Fibroblast of lung (primary cell): ENCODE data around the gene HPF1.

Source experiments
- EZH2 ChIP-seq: IDR thresholded peaks from 2 replicates; pipeline ENCODE4 v1.5.1; 2012; ENCODE audit warnings: low read length, control low read depth, mild to moderate bottlenecking; ENCODE audit errors: missing control alignments
- TF ChIP-seq, protein P1 (sequence below), 2 donors: IDR thresholded peaks in 1 of 2; conservative IDR thresholded peaks in 1 of 2; 1 replicate in 1 of 2; 2 replicates in 1 of 2; pipeline ENCODE4 v1.5.1; 2011 to 2012; ENCODE audit warnings: low read length in 2 of 2, control low read depth in 1 of 2, inconsistent platforms in 1 of 2, low read depth in 1 of 2, mild to moderate bottlenecking in 1 of 2

GRCh38 chr4:169768385-169768784 lies 10.6 kb upstream of the HPF1 start:
- TF ChIP-seq, protein P1, sequence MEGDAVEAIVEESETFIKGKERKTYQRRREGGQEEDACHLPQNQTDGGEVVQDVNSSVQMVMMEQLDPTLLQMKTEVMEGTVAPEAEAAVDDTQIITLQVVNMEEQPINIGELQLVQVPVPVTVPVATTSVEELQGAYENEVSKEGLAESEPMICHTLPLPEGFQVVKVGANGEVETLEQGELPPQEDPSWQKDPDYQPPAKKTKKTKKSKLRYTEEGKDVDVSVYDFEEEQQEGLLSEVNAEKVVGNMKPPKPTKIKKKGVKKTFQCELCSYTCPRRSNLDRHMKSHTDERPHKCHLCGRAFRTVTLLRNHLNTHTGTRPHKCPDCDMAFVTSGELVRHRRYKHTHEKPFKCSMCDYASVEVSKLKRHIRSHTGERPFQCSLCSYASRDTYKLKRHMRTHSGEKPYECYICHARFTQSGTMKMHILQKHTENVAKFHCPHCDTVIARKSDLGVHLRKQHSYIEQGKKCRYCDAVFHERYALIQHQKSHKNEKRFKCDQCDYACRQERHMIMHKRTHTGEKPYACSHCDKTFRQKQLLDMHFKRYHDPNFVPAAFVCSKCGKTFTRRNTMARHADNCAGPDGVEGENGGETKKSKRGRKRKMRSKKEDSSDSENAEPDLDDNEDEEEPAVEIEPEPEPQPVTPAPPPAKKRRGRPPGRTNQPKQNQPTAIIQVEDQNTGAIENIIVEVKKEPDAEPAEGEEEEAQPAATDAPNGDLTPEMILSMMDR (conservative IDR thresholded peaks at IDR 0.05 in 1 of 2, IDR thresholded peaks at IDR 0.05 in 1 of 2; ENCODE audit: low read depth in 1 of 2, low read length in 2 of 2), result no peak
- no peak for TF ChIP-seq EZH2
